RKO (cell line): ENCODE data around the gene CYP26B1.

Experiments
- DNase-seq: peaks from one replicate; pipeline ENCODE4 v3.0.0-alpha.2; 2016; ENCODE audit warnings: low spot score

CYP26B1 gene

DNA sequence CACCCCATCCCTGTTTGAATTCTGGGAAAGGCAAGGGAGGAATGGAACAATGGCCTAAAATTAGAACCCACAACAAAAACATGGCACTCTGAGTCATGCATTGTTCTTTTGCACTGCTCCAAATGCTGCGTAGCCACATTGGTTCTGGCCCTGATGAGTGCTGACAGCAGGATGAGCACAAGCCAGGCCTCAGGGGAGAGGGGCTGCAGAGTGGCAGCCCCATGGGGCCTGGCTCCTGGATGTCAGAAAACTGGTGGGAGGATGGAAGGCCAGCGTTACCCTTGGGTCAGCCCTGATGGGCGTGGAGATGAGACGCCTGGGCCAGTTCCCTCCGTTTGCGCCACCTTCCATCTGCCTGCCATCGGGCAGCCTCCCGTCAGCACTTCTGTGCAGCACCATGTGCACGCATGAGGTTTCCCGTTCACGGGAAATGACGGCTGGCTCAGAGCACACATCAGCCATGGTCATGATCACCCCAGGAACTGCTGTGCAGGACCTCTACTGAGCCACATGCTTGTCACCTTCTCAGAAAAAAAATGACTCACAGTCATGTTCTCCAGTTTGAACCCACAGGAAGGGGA is 65.6 kb downstream of the CYP26B1 start:
- no peak for DNase-seq

DNA sequence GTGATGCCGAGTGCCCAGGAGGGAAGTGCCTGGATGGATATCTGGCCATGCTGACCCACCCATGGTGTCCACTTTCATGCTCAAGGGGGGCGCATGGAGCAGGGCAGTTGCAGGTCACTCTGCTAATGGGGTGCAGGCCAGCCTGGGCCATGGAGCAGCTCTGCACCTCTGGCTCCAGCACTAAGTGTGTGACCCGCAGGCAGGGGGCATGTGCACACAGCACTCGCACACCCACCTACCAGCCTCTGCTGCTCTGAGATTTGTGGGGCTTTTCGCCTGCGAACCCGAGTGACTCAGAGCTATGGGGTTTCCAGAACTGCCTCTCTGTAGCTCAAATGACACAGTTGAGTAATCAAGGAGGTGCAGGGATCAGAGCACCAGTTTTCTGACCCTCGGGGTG is 66.2 kb downstream of the CYP26B1 start:
- DNase-seq: no peak

DNA sequence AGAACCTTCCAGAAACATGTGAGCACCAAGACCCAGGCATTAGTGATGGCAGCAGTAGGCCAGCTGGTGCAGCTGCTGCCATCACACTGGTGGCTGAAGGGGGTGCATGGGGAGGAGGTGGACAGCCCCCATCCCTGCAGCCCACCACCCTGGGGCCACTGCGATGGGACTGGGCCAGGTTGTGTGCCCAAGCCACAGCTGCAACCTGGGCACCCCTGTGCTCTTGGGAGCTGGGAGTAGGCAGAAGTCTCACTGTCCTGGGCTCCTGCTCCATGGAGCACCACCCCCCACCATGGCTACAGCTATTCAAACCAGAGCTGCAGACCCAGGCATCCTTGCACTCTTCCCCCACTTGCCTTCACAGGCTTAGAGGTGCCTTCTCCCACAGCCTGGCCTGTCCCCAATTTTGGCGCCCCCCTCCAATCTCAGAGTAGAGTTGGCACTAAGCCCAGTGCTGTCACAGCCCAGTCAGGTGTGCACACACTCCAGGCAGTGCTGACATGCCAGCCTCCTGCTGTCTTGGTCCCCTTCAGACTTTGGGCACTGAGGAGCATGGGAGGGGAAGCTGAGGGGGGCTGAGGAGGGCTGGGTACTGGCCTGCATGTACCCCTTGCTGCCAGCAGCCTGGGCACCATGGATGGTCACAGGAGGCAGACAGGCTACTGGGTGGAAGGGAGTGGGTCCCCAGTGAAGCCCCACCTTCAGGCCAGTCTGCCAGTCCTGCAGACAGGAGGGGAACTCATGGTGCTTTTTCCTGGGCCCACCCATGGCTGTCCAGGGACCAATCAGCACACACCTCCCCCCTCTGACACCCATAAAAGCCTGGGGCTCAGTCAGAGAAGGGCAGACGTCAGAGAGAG is 67.1 kb downstream of the CYP26B1 start:
- no peak for DNase-seq
